Panc1 (cell line): ENCODE results near the gene PRDM2. TPM values are rescaled to one million over a fixed set of nuclear protein-coding genes. Genes with fewer than 3 reads are reported as not detected.

ENCODE experiments used
- ATAC-seq: fragments of 200-7000 bp; cut with Tn5 transposase; 2 replicates; pipeline ENCODE4 v1.9.1; 2020; ENCODE audit warnings: mild to moderate bottlenecking, moderate library complexity
- BruUV-seq: library from RNA; stranded (reverse); fragments of 400-500 nt; replicated peaks from 2 replicates; lab custom pipeline; 2021; lab: Mats Ljungman, UMichigan
- CTCF ChIA-PET: fragments of 300-600 bp; sonication (Branson Sonifier 250); formaldehyde crosslinking; loops from one replicate; lab custom pipeline; 2022; ENCODE audit warnings: antibody characterized with exemption; lab: Charles Lee
- POLR2A ChIA-PET: fragments of 300-600 bp; sonication (Branson Sonifier 250); formaldehyde crosslinking; loops from one replicate; lab custom pipeline; 2022; ENCODE audit warnings: antibody characterized with exemption; lab: Charles Lee
- DNase-seq: peaks from one replicate; pipeline ENCODE4 v3.0.0-alpha.2; 2010; ENCODE audit warnings: low read depth, low spot score
- H3K27ac ChIP-seq: 2 replicates; pipeline ENCODE4 v1.5.1; 2011; ENCODE audit warnings: mild to moderate bottlenecking, low read length, inconsistent platforms
- H3K27me3 ChIP-seq: fragments of 200-500 bp; sonication (Bioruptor generic); 2 replicates; pipeline ENCODE4 v1.6.0; 2014; ENCODE audit warnings: low read length, inconsistent platforms; ENCODE audit not compliant: control insufficient read depth, insufficient read depth
- H3K36me3 ChIP-seq: fragments of 200-500 bp; sonication (Bioruptor generic); 2 replicates; pipeline ENCODE4 v1.5.1; 2014; ENCODE audit warnings: inconsistent platforms, mild to moderate bottlenecking, low read length, moderate library complexity; ENCODE audit not compliant: control insufficient read depth, insufficient read depth
- H3K4me1 ChIP-seq: 2 replicates; pipeline ENCODE4 v1.5.1; 2011; ENCODE audit warnings: inconsistent platforms, mild to moderate bottlenecking, low read length, moderate library complexity; ENCODE audit not compliant: control insufficient read depth, insufficient read depth
- H3K4me3 ChIP-seq, 2 experiments: 2 replicates each; pipeline ENCODE4 v1.5.1; 2011 to 2012; ENCODE audit warnings: low read depth in 2 of 2, low read length in 2 of 2, mild to moderate bottlenecking in 2 of 2, inconsistent platforms in 1 of 2, moderate library complexity in 1 of 2
- H3K9me3 ChIP-seq: fragments of 200-500 bp; sonication (Bioruptor generic); 2 replicates; pipeline ENCODE4 v1.5.1; 2014; ENCODE audit warnings: low read depth, mild to moderate bottlenecking, inconsistent platforms, low read length, moderate library complexity; ENCODE audit not compliant: control insufficient read depth, insufficient read depth
- POLR2AphosphoS5 ChIP-seq: IDR thresholded peaks from 2 replicates; pipeline ENCODE4 v1.6.1; 2012; ENCODE audit warnings: mild to moderate bottlenecking, low read depth, low read length, moderate library complexity
- SIN3A ChIP-seq: IDR thresholded peaks from 2 replicates; pipeline ENCODE4 v1.6.1; 2012; ENCODE audit warnings: low read depth, mild to moderate bottlenecking, low read length, moderate library complexity, borderline replicate concordance; ENCODE audit not compliant: insufficient read depth
- TCF7L2 ChIP-seq: IDR thresholded peaks from 2 replicates; pipeline ENCODE4 v1.6.1; 2011; ENCODE audit warnings: mild to moderate bottlenecking, low read depth, low read length, inconsistent platforms
- in situ Hi-C: cut with HindIII; loops from 2 replicates; pipeline ENCODE4 v1.10.0; 2016; ENCODE audit warnings: low sequenced_read_pairs, low pct_unique_long_range_greater_than_20kb
- intact Hi-C: fragments of 100-400 bp; cut with micrococcal nuclease; formaldehyde crosslinking; loops from one replicate; pipeline ENCODE4 v1.10.0; 2022; ENCODE audit not compliant: unreplicated experiment
- total RNA-seq: library from RNA; stranded (reverse); gene quantifications from one replicate; pipeline ENCODE4 v1.2.1, GENCODE V29; 2021; ENCODE audit not compliant: unreplicated experiment
- TF ChIP-seq, protein P1 (sequence below), 2 experiments: IDR thresholded peaks; 2 replicates each; pipeline ENCODE4 v1.6.1; 2011 to 2012; ENCODE audit warnings: low read depth in 2 of 2, control low read depth in 1 of 2, low read length in 1 of 2, mild to moderate bottlenecking in 1 of 2, moderate library complexity in 1 of 2; ENCODE audit not compliant: insufficient read depth in 1 of 2
- TF ChIP-seq, protein P2 (sequence below): fragments of 450-650 bp; IDR thresholded peaks from 2 replicates; pipeline ENCODE4 v1.5.1; 2017; ENCODE audit warnings: mild to moderate bottlenecking

The PRDM2 gene
- total RNA-seq, 1 experiment from 2014 or later: 40.3 TPM

DNA sequence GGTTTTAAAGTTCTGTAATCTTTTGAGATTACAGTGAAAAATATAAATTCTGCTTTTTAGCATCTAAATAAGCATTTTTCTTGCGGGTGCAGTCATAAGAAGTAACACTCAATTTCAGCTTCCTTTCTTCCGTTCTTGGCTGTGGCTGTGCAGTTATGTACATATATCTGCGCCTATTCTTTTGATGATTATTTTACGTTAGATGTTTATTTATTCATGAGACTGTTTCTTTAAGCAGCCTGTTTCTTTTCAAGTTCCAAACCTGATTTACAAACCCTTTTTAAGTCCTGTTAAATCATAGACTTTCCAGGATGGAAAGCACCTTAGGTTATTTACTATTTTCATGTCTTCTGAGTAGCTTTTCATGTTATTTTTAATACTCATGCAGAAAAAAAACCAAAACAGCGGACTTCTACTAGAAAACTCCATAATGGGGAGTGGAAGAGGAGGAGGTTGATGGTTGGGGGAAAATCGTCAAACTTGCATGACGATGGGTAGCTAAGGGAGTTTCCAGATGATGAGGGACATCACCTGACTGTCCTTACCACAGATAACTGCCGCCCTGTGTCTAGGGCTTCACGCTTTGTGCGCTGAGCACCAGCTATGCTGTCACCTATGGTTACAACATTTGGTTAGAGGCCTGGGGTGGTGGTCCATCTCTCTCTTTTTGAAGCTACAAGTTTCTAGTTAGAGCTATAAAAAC is 2.6 kb downstream of the PRDM2 start:
- ChIA-PET POLR2A (interaction anchor here (0.8 kb wide), 1 partner anchor 1432 kb away, joined by 4 read pairs; no protein-coding TSS in a partner anchor), CTCF (interaction anchor here (0.5 kb wide), 1 partner anchor 15 kb away, joined by 3 read pairs; no protein-coding TSS in a partner anchor)
- in situ Hi-C loops: no loop called here
- H3K4me3 ChIP-seq: no peak overlapping the region
- H3K4me1 ChIP-seq: peaks cover 14% of the 10 kb centered on the region
- intact Hi-C loops: no loop called here
- DNase-seq (no peak), ATAC-seq (no peak)
- H3K27ac ChIP-seq: no peak overlapping the region
- TF ChIP-seq, protein P1, sequence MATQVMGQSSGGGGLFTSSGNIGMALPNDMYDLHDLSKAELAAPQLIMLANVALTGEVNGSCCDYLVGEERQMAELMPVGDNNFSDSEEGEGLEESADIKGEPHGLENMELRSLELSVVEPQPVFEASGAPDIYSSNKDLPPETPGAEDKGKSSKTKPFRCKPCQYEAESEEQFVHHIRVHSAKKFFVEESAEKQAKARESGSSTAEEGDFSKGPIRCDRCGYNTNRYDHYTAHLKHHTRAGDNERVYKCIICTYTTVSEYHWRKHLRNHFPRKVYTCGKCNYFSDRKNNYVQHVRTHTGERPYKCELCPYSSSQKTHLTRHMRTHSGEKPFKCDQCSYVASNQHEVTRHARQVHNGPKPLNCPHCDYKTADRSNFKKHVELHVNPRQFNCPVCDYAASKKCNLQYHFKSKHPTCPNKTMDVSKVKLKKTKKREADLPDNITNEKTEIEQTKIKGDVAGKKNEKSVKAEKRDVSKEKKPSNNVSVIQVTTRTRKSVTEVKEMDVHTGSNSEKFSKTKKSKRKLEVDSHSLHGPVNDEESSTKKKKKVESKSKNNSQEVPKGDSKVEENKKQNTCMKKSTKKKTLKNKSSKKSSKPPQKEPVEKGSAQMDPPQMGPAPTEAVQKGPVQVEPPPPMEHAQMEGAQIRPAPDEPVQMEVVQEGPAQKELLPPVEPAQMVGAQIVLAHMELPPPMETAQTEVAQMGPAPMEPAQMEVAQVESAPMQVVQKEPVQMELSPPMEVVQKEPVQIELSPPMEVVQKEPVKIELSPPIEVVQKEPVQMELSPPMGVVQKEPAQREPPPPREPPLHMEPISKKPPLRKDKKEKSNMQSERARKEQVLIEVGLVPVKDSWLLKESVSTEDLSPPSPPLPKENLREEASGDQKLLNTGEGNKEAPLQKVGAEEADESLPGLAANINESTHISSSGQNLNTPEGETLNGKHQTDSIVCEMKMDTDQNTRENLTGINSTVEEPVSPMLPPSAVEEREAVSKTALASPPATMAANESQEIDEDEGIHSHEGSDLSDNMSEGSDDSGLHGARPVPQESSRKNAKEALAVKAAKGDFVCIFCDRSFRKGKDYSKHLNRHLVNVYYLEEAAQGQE (IDR thresholded peaks at IDR 0.05; ENCODE audit: insufficient read depth in 1 of 2, low read depth in 2 of 2, low read length in 1 of 2): no peak
- TF ChIP-seq, protein P2, sequence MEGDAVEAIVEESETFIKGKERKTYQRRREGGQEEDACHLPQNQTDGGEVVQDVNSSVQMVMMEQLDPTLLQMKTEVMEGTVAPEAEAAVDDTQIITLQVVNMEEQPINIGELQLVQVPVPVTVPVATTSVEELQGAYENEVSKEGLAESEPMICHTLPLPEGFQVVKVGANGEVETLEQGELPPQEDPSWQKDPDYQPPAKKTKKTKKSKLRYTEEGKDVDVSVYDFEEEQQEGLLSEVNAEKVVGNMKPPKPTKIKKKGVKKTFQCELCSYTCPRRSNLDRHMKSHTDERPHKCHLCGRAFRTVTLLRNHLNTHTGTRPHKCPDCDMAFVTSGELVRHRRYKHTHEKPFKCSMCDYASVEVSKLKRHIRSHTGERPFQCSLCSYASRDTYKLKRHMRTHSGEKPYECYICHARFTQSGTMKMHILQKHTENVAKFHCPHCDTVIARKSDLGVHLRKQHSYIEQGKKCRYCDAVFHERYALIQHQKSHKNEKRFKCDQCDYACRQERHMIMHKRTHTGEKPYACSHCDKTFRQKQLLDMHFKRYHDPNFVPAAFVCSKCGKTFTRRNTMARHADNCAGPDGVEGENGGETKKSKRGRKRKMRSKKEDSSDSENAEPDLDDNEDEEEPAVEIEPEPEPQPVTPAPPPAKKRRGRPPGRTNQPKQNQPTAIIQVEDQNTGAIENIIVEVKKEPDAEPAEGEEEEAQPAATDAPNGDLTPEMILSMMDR: no peak
- no peak for TF ChIP-seq POLR2AphosphoS5
- no peak for TF ChIP-seq TCF7L2
- TF ChIP-seq SIN3A: no peak
- no peaks in the 10 kb centered on the region for H3K36me3 ChIP-seq
- peaks cover 3% of the 10 kb centered on the region; the same call in 1 of the 2 replicates for H3K9me3 ChIP-seq
- H3K27me3 ChIP-seq: no peaks in the 10 kb centered on the region
- BruUV-seq: no TSS peak

DNA sequence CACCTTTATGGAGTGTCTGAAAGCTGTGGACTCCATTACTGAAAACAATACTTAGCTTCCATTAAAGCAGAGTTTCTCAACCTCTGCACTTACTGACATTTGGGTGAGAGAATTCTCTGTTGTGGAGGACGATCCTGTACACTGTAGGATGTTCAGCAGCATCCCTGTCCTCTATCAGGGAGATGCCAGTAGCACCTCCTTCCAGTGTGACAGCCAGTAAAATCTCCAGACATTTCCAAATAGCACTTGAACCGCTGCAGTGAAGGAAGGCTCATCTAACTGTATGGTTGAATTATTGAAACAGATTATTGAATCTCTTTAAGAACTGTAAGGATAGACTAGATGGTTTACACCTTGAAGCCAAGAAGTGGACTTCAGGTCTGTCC is 3.1 kb downstream of the PRDM2 start:
- Histone ChIP-seq H3K9me3 (no peaks in the 10 kb centered on the region; the same call in 1 of the 2 replicates), H3K4me1 (peaks cover 14% of the 10 kb centered on the region), H3K27ac (no peak overlapping the region), H3K27me3 (no peaks in the 10 kb centered on the region), H3K4me3 (no peak overlapping the region), H3K36me3 (no peaks in the 10 kb centered on the region)
- DNase-seq (no peak), ATAC-seq (no peak)
- ChIA-PET CTCF (interaction anchor here (0.5 kb wide), 1 partner anchor 16 kb away, joined by 3 read pairs; no protein-coding TSS in a partner anchor), POLR2A (interaction anchor here (0.8 kb wide), 1 partner anchor 1431 kb away, joined by 4 read pairs; no protein-coding TSS in a partner anchor)
- BruUV-seq: no TSS peak
- in situ Hi-C loops: no loop called here
- TF ChIP-seq TCF7L2 (no peak), POLR2AphosphoS5 (no peak), SIN3A (no peak)
- TF ChIP-seq, protein P2: no peak
- TF ChIP-seq, protein P1 (IDR thresholded peaks at IDR 0.05; ENCODE audit: insufficient read depth in 1 of 2, low read depth in 2 of 2, low read length in 1 of 2): no peak
- intact Hi-C loops: no loop called here
